Renal pelvis (tissue), 12 donors: ENCODE results near the gene NAALADL2. TPM values are rescaled to one million over a fixed set of nuclear protein-coding genes. Genes with fewer than 3 reads are reported as not detected.

Experiments
- DNase-seq: peaks from one replicate; pipeline ENCODE4 v3.0.0-alpha.2; 2013
- long read RNA-seq, 16 experiments: transcript quantifications; one replicate each; lab custom pipeline, GENCODE V29; 2026
- polyA plus RNA-seq, 3 donors: library from polyadenylated mRNA; unstranded; fragments of 120-200 nt; gene quantifications; one replicate each; pipeline ENCODE4 v1.2.1, GENCODE V29; 2013; ENCODE audit not compliant: insufficient read length in 3 of 3

The NAALADL2 gene
- polyA plus RNA-seq: 10 to 100 TPM; 16.0 to 21.3 (median 17.7) TPM
- long read RNA-seq, donor 1, partial matches to known transcripts: 5 of 5 reads
- long read RNA-seq, donor 1, other reads (novel, unspliced or antisense): 0 of 5 reads
- long read RNA-seq, donor 2: 0 reads
- long read RNA-seq, donor 3: 0 reads
- long read RNA-seq, donor 4: 0 reads
- long read RNA-seq, donor 5: 0 reads
- long read RNA-seq, donor 6: 0 reads
- long read RNA-seq, donor 7: 0 reads
- long read RNA-seq, donor 8: 0 reads
- long read RNA-seq, donor 9: 0 reads
- long read RNA-seq, donor 10: 0 reads
- long read RNA-seq, donor 11: 0 reads
- long read RNA-seq, donor 12: 0 reads
- long read RNA-seq, donor 13: 0 reads
- long read RNA-seq, donor 14: 0 reads
- long read RNA-seq, donor 15, partial matches to known transcripts: 0 of 1 reads
- long read RNA-seq, donor 15, other reads (novel, unspliced or antisense): 0 of 1 reads
- long read RNA-seq, donor 16: 0 reads

DNA sequence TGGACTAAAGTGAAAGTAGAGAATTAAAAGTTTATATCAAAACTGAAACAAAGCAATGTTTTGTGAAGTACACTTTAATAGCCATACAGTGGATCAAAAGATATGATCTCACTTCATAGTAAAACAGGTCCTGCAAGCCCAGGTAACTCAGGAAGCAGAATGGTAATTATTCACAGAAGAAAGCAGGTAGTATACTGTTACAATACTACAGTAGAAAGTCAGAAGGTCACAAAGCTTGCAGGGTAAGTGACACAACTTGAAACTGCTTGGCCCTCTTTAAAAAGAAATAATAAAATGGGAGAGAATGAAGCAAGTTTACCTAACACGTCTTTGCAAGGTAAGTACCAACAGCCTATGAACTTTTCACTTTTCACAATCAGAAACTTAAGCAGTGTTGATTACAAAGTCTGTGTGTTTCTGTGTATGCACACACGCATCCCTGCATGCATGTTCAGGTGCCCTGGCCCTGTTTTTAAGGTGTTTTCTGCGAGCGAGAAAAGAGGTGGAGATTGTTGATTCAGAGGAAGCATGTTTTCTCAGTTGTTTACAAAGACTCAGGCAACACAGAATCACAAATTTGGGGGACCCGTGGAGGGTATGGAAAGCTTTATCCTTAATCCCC lies at the start of gene NAALADL2:
NAALADL2 (plus strand) TSS at position 221 of the 622 bp plus-strand sequence.
- peak; percentile 48 for DNase-seq

- no peak for DNase-seq
Observed at GRCh38 chr3:174810254-174810653, 48.9 kb upstream of the NAALADL2 start.

DNA sequence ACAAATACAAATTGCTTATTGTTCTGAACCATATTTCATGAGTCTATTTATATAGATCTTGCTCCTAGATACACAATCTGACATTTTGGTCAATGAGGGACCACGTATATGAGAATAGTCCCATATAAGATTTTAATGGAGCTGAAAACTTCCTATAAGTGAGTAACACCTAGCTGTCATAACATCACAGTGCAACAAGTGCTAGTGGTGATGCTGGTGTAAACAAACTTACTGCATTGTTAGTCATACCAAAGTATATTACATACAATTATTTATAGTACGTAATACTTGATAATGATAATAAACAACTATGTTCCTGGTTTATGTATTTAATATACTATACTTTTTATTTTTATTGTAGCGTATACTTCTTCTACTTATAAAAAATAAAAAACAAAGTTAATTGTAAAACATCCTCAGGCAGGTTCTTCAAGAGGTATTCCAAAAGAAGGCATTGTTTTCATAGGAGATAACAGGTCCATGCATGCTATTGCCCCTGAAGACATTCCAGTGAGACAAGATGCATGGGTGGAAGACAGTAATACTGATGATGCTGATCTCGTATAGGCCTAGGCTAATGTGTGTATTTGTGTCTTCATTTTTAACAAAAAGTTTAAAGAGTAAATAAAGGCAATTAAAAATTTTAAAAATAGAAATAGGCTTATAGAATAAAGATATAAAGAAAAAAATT lies 46.8 kb upstream of the NAALADL2 start:
- DNase-seq: no peak

GRCh38 chr3:174815750-174816149 lies 43.4 kb upstream of the NAALADL2 start:
- DNase-seq: no peak

DNA sequence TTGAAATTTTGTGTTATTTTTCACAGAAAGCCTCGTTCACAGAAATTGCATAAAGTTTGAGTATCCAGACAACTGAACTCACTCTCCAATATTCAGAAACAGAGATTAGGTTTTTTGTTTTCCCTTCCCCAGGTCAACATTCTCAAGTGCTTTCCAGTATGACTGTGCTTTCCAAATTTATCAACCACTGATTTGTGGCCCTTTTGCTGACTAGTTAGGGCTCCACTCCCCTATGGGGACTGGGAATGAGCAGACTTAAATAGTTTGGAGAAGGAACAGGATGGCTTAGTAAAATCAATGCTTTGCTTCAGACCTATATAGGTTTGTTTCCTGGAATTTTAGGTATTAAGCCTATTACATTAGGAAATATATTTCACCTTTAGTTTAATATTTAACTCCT lies 38.2 kb upstream of the NAALADL2 start:
- no peak for DNase-seq

DNA sequence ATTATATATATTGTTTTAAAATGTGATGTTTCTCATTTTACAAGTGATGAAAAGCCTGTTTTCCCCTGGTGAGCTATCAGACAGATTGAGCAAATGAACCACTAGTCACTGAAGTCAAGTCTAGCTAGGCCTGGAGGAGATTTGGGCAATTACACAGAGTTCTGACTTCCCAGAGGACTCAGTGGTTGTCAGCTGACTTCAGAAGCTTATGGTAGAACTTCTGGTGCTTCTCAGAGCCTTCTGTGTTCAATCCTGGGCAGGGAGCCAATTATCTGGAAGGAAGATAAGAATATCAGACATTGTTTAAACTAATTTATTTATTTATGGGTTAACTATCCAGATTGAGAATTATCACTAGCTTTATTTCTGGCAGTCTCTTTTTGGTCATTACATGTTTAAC lies 37.7 kb upstream of the NAALADL2 start:
- DNase-seq: no peak

GRCh38 chr3:174822320-174822719 lies 36.8 kb upstream of the NAALADL2 start:
- DNase-seq: no peak

- no peak for DNase-seq
Observed at GRCh38 chr3:174826069-174826468, 33.1 kb upstream of the NAALADL2 start.

- DNase-seq: no peak
Observed at GRCh38 chr3:174844746-174845145, 14.4 kb upstream of the NAALADL2 start.

- DNase-seq: no peak
Observed at GRCh38 chr3:174846055-174846454, 13.1 kb upstream of the NAALADL2 start.

DNA sequence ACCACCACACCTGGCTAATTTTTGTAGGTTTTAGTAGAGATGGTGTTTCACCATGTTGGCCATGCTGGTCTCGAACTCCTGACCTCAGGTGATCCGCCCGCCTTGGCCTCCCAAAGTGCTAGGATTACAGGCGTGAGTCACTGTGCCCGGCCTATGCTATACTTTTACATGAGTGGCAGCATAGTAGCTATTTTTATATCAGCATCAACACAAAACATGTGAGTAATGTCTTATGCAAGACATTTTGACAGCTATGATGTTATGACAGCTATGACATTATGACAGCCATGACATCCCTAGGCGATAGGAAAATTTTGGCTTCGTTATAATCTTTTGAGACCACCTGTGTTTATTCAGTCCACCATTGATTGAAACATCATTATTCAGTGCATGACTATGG lies 4.1 kb upstream of the NAALADL2 start:
- DNase-seq: no peak

- DNase-seq: no peak
Observed at GRCh38 chr3:174857301-174857700, 1.8 kb upstream of the NAALADL2 start.

- DNase-seq: peak; percentile 22
Observed at GRCh38 chr3:174858353-174858752, 781 bp upstream of the NAALADL2 start.

GRCh38 chr3:174859756-174860155 lies 622 bp downstream of the NAALADL2 start:
- DNase-seq: no peak

- DNase-seq: no peak
Observed at GRCh38 chr3:174862101-174862500, 3.0 kb downstream of the NAALADL2 start.

DNA sequence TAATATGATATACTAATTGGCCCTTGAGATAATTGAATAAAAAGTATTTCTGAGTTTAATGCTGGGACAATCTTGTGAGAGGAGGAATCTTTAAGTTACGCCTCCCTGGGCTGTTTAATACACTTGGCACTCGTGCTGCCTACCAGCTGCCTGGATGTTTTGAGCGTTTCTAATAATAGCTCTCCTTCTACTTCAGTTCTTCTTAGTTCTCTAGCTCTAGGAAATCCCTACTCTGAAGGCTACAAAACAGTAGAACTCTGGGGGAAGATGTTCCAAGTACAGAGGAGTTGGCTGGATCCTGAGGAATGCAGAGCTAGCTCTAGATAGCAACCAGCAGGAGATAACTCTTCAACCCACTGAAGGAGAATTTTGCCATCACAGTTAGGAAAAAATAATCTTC lies 3.5 kb downstream of the NAALADL2 start:
- DNase-seq: no peak

DNA sequence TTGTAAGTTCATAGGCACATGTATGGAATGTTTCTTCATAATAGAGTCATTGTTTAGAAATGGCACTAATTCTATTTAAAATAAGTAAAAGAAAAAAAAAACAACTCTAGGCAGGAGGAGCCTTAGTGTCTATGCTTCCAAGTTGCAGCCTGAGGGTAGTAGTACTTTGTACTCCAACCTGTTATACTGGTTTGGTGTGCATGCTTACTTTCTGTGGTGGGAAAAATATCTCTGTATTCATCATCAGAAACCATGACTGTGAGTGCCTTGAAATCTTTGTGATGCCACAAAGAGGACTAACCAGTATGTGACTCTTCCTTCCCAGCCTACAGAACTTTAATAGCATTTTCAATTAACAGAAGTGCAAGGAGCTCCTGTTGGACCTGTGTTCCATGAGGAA lies 4.4 kb downstream of the NAALADL2 start:
- DNase-seq: no peak

DNA sequence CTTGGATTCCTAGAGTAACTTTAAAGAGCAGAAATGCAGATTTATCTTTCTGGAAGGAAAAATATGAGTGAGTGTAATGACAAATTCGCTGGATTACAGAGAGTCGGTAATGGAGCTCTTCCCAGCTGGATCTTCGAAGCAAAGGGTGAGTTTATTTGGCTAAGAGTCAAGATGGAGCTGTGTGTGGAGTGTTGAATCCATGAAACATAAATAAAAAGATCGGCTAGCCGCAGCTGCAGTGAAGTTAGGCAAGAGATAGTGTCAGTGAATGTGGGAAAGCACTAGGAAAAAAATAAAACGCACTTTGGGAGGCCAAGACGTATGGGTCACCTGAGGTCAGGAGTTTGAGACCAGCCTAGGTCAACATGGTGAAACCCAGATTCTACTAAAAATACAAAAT lies 10.3 kb downstream of the NAALADL2 start:
- no peak for DNase-seq

- no peak for DNase-seq
Observed at GRCh38 chr3:174873832-174874657, 14.9 kb downstream of the NAALADL2 start.

DNA sequence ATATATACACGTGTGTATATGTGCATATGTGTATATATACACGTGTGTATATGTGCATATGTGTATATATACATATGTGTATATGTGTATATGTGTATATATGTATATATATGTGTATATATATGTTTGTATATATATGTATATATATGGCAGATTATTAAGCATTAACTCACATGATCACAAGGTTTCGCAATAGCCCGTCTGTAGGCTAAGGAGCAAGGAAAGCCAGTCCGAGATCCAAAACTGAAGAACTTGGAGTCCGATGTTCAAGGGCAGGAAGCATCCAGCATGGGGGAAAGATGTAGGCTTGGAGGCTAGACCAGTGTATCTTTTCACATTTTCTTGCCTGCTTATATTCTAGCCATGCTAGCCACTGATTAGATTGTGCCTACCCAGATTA lies 23.7 kb downstream of the NAALADL2 start:
- DNase-seq: no peak

GRCh38 chr3:174883881-174884675 lies 24.9 kb downstream of the NAALADL2 start:
- no peak for DNase-seq
